GM12872 (cell line): ENCODE measurements around the gene NPAS2.

Experiments used
- TF ChIP-seq, protein P1 (sequence below): IDR thresholded peaks from 3 replicates; pipeline ENCODE4 v1.5.1; 2011; ENCODE audit warnings: low read depth, mild to moderate bottlenecking, low read length, moderate library complexity; ENCODE audit not compliant: insufficient read depth

Gene NPAS2

DNA sequence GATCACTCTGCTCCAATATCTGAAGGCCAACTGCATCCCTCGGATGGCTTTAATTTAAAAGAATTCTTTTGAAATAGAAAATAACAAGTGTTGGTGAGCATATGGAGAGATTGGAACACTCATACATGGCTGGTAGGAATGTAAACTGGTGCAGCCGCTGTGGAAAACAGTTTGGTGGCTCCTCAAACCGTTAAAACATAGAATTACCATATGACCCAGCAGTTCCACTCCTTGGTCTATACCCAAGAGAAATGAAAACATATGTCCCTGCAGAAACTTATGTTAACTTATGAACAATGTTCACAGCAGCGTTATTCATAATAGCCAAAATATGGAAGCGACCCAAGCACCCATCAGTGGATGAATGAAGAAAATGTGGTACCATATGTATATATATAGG is 60.1 kb downstream of the NPAS2 start:
- TF ChIP-seq, protein P1, sequence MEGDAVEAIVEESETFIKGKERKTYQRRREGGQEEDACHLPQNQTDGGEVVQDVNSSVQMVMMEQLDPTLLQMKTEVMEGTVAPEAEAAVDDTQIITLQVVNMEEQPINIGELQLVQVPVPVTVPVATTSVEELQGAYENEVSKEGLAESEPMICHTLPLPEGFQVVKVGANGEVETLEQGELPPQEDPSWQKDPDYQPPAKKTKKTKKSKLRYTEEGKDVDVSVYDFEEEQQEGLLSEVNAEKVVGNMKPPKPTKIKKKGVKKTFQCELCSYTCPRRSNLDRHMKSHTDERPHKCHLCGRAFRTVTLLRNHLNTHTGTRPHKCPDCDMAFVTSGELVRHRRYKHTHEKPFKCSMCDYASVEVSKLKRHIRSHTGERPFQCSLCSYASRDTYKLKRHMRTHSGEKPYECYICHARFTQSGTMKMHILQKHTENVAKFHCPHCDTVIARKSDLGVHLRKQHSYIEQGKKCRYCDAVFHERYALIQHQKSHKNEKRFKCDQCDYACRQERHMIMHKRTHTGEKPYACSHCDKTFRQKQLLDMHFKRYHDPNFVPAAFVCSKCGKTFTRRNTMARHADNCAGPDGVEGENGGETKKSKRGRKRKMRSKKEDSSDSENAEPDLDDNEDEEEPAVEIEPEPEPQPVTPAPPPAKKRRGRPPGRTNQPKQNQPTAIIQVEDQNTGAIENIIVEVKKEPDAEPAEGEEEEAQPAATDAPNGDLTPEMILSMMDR: no peak

DNA sequence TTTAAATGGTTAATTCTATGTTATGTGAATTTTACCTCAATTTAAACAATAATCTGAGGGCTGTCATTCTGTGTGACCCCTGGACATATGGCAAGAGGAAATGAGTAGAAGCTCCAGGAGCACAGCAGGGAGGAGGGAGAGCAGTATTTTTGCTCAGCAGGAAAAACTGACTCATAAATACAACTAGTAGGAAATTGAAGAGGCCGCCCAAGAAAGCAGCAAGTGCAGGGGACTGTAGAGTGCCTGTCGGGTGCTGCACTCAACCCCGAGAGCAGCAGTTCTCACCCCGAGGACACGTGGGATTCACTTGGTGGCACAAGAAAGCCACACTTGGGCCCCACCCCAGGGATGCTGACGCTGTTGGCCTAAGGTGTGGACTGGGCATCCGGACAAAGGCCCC is 60.8 kb downstream of the NPAS2 start:
- TF ChIP-seq, protein P1: no peak

DNA sequence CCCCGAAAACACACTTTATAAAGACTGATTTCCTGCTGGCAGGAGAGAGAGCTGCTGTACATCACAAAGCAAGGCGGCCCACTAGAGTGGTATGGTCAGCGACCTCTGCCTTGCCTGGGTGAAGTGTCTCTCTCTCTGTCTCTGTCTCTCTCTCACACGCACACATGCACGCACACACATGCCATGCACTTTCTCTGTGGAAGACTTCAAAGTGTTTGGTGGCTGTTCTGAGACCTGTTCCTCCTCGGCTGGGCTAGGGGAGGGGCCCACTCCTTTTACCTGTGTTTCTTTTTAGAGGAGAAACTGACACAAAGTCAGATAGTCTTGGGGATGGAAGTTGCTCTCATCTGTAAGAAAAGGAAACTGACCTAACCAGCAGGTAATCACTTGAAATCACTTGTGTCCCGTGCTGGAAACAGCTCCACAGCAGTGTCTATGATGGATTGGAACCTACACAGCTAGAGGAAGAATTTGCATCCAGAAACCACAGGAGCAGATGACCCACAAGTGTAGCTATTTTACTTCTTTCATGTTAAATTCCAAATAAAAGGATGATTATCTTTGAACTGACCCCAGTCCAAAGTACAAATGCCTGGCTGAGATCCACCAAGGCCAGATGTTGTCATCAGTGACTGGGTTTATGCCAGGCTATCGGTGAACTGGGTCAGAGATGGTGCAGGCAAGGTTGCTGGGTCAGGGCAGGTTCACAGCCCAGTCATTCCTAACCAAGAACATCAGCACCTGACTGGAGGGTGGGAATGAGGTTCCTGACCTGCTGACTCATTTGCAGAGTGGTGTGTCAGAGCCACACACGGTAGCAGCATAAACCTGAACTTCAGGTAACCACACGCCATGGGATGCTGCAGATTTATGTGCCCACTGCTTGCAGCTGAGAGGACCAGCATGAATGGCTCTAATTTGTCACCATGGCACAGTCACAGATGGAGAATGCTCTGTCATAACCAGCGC is 63.0 kb downstream of the NPAS2 start:
- TF ChIP-seq, protein P1: no peak

DNA sequence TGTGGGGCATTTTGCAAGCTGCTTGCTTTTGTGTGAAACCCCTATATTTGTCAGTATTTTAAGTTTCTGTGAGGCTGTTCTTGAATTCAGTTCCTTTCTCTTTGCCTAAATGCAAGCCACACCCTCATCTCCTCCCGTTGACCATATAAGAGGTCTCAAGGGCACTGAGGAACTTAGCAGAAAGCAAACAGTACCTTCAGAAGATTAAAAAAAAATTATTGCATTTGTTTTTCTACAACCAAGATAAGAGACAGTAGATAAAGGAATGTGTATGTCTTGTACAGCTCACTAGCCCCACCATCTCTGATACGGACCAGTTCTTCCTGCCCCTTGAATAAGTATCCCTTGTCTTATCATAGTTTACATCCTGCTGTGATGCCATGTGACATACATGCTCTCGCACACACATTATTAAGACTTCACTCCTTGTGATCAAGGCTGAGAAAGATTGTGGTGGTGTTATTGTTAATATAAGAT is 64.2 kb downstream of the NPAS2 start:
- TF ChIP-seq, protein P1: no peak

DNA sequence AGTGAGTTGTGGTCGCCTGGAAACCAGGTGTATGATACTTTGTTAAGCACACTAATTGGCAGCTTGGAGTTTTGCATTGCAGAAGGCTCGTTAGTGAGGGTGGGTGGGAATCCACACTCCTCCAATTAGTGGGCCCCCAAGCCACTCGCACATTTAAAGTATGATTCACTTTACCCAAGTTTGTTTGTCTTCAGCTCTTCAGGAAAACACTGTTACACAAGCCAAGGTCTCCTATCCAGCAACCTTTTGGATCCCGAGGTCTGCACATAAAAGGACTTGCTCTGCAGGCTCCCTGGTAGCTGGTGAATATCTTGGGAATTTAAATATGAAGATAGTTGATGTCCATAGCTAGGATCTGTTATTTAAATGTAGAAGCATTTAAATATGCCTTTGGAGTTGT is 66.1 kb downstream of the NPAS2 start:
- TF ChIP-seq, protein P1: no peak

DNA sequence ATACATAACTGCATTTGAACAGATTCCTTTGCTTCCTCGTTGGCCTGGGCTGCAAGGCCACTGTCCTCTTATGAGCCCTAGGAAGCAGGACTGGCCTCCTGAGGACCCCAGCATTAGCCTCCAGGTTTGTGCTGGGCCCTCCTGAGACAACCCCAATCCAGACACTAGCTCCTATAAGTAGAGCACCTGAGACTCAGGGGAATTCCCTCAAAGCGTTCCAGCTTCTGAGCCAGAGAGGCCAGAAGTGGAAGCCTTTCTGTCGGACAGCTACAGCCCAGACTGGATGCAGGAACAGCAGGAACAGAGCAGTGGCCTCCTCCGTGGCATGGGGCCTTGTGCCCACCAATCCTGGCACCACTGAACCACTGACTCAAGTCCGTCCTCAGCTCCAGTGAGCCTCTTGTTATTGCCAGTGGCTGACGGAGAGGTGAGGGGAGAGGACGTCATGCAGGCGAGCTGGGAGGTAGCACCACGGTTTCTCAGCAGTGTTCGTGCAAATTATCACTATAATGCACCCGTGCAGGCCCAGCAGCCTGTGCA is 67.2 kb downstream of the NPAS2 start:
- TF ChIP-seq, protein P1: no peak

DNA sequence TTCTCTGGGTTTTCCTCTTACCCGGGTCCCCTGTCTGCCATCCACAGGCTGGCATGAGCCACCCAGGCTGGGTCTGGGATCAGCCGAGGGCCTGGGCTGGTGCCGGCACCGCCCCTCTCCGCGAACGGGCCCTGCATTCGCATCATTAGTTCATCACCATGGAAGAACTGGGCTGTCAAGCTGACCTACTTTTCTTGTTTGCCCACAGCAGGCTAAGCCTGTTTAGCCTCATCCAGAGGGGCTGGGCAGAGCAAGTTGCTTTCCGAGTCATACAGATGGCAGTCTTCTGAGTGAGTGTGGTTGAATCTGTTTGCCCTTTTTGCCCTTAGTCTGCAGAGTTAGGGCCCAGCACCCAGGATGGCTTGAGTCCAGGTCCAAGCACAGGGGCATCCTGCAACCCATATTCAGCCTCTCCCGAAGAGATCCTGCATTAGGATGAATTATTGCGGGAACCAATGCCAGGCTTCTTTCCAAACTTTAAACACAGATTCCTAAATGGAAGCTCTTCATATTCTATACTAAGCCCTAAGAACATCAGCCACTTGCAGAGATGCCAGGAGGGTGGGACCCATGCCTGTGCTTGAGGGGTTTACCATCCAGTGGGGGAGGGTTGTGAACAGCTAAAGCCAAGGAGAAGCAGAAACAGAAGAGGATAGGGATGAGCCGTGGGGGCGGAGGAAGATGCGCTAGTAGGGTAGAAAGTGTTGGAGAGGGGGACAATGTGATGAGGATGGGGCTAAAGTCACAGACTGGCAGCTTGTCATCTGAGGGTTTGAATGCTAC is 68.0 kb downstream of the NPAS2 start:
- TF ChIP-seq, protein P1: no peak
